Measurements from ENCODE around the gene SEMA3C.

GRCh38 chr7:80922253-80923049, 3.6 kb upstream of the SEMA3C start:
- TF ChIP-seq ZFP30 (CRISPR knock-in tag; IDR thresholded peaks at IDR 0.05) = no peak
- no peak for TF ChIP-seq CSRNP3 (CRISPR knock-in tag; IDR thresholded peaks at IDR 0.05)
- TF ChIP-seq ISL1 (CRISPR knock-in tag; IDR thresholded peaks at IDR 0.05) = no peak
- TF ChIP-seq, protein P1, sequence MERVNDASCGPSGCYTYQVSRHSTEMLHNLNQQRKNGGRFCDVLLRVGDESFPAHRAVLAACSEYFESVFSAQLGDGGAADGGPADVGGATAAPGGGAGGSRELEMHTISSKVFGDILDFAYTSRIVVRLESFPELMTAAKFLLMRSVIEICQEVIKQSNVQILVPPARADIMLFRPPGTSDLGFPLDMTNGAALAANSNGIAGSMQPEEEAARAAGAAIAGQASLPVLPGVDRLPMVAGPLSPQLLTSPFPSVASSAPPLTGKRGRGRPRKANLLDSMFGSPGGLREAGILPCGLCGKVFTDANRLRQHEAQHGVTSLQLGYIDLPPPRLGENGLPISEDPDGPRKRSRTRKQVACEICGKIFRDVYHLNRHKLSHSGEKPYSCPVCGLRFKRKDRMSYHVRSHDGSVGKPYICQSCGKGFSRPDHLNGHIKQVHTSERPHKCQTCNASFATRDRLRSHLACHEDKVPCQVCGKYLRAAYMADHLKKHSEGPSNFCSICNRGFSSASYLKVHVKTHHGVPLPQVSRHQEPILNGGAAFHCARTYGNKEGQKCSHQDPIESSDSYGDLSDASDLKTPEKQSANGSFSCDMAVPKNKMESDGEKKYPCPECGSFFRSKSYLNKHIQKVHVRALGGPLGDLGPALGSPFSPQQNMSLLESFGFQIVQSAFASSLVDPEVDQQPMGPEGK (CRISPR knock-in tag; IDR thresholded peaks at IDR 0.05; ENCODE audit: borderline replicate concordance) = no peak
- TF ChIP-seq, protein P2, sequence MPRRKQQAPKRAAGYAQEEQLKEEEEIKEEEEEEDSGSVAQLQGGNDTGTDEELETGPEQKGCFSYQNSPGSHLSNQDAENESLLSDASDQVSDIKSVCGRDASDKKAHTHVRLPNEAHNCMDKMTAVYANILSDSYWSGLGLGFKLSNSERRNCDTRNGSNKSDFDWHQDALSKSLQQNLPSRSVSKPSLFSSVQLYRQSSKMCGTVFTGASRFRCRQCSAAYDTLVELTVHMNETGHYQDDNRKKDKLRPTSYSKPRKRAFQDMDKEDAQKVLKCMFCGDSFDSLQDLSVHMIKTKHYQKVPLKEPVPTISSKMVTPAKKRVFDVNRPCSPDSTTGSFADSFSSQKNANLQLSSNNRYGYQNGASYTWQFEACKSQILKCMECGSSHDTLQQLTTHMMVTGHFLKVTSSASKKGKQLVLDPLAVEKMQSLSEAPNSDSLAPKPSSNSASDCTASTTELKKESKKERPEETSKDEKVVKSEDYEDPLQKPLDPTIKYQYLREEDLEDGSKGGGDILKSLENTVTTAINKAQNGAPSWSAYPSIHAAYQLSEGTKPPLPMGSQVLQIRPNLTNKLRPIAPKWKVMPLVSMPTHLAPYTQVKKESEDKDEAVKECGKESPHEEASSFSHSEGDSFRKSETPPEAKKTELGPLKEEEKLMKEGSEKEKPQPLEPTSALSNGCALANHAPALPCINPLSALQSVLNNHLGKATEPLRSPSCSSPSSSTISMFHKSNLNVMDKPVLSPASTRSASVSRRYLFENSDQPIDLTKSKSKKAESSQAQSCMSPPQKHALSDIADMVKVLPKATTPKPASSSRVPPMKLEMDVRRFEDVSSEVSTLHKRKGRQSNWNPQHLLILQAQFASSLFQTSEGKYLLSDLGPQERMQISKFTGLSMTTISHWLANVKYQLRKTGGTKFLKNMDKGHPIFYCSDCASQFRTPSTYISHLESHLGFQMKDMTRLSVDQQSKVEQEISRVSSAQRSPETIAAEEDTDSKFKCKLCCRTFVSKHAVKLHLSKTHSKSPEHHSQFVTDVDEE (CRISPR knock-in tag; IDR thresholded peaks at IDR 0.05) = no peak
- TF ChIP-seq TOX (CRISPR knock-in tag; IDR thresholded peaks at IDR 0.05; ENCODE audit: borderline replicate concordance) = no peak
- TF ChIP-seq GLIS3 (CRISPR knock-in tag; IDR thresholded peaks at IDR 0.05) = no peak
- no peak for TF ChIP-seq ZC3H10 (CRISPR knock-in tag; IDR thresholded peaks at IDR 0.05)
- no peak for TF ChIP-seq ARNTL (CRISPR knock-in tag; IDR thresholded peaks at IDR 0.05; ENCODE audit: borderline replicate concordance, low read depth)
- TF ChIP-seq SNAI2 (CRISPR knock-in tag; IDR thresholded peaks at IDR 0.05) = no peak
- TF ChIP-seq CSDC2 (CRISPR knock-in tag; IDR thresholded peaks at IDR 0.05) = no peak
- no peak for TF ChIP-seq OSR1 (CRISPR knock-in tag; IDR thresholded peaks at IDR 0.05)

All from SK-N-SH treated with all-trans-retinoic acid at 6 μM for 48 hours (cell line).